ENCODE measurements around the gene RNF220.

- no peak for TF ChIP-seq CTCF (IDR thresholded peaks at IDR 0.05)
- TF ChIP-seq POLR2A (IDR thresholded peaks at IDR 0.05), result no peak
Observed at GRCh38 chr1:44388551-44388950, 16.5 kb upstream of the RNF220 start.

Measured in heart left ventricle (tissue), 13 donors.